ENCODE results near the gene LACTBL1. TPM values are rescaled to one million over a fixed set of nuclear protein-coding genes. Genes with fewer than 3 reads are reported as not detected.

The LACTBL1 gene
- total and polyA plus RNA-seq, 2 of the 8 experiments (the other 6 are each of a cell fraction or from before 2014, with no cell fraction given) = not detected

DNA sequence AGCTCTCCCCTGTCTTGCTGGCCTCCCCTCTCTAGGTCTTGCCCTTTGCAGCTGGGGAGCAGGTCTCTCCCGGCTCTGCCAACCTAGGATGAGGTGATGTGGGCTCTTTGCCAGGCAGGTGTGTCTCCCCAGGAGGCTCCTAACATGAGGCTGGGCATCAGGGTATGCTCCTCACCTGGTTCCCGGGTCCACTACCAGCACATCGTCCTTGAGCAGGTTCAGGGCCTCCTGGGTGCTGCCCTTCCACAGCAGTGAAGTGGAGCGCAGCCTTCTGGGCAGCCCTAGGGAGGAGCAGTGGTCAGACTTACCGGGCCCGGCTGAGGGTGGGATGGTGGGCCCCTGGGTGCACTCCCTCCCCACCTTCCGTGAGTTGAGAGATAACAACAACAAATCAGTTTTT is 17.5 kb downstream of the LACTBL1 start:
- FAIRE-seq = no peak

More for the DNA sequence above, 17.5 kb downstream of the LACTBL1 start:
- TF ChIP-seq POLR2AphosphoS5 (IDR thresholded peaks at IDR 0.05; ENCODE audit: low read depth, low read length) (no peak), MAFK (IDR thresholded peaks at IDR 0.05; ENCODE audit: low read depth, low read length) (no peak), SP2 (IDR thresholded peaks at IDR 0.05; ENCODE audit: low read length) (no peak), BRCA1 (IDR thresholded peaks at IDR 0.05; ENCODE audit: low read depth, low read length) (no peak), SIN3A (conservative IDR thresholded peaks at IDR 0.05 in 1 of 2, IDR thresholded peaks at IDR 0.05 in 1 of 2; ENCODE audit: low read depth in 1 of 2, low read length in 2 of 2) (no peak), TBP (IDR thresholded peaks at IDR 0.05; ENCODE audit: low read depth, low read length) (no peak), SRF (IDR thresholded peaks at IDR 0.05; ENCODE audit: low read depth, low read length) (no peak), RNF2 (IDR thresholded peaks at IDR 0.05; ENCODE audit: borderline replicate concordance, low read depth, low read length, missing control alignments, poor library complexity, severe bottlenecking) (no peak), JUND (IDR thresholded peaks at IDR 0.05; ENCODE audit: low read length) (no peak), CBX5 (IDR thresholded peaks at IDR 0.05; ENCODE audit: low read depth, low read length) (no peak), RFX5 (IDR thresholded peaks at IDR 0.05; ENCODE audit: borderline replicate concordance, low read depth, low read length) (no peak), BACH1 (IDR thresholded peaks at IDR 0.05; ENCODE audit: low read length) (no peak)
- TF ChIP-seq, protein P1, sequence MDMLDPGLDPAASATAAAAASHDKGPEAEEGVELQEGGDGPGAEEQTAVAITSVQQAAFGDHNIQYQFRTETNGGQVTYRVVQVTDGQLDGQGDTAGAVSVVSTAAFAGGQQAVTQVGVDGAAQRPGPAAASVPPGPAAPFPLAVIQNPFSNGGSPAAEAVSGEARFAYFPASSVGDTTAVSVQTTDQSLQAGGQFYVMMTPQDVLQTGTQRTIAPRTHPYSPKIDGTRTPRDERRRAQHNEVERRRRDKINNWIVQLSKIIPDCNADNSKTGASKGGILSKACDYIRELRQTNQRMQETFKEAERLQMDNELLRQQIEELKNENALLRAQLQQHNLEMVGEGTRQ (IDR thresholded peaks at IDR 0.05; ENCODE audit: low read length) = no peak
- TF ChIP-seq, protein P2, sequence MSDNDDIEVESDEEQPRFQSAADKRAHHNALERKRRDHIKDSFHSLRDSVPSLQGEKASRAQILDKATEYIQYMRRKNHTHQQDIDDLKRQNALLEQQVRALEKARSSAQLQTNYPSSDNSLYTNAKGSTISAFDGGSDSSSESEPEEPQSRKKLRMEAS (IDR thresholded peaks at IDR 0.05) = no peak
- H3K56ac ChIP-seq (replicated peaks; ENCODE audit: insufficient read length, low read depth, low read length) = no peak overlapping the region
- WGBS, 2 experiments (ENCODE audit: extremely low coverage in 1 of 2, insufficient coverage in 1 of 2, insufficient read length in 1 of 2, insufficient replicate concordance in 2 of 2, low coverage in 1 of 2, low lambda C conversion rate in 2 of 2, missing lambda C conversion rate in 1 of 2) = 92% methylated on average over 7 of the region's 7 CpGs; no CpG with 5 or more reads in 1 of the 2 experiments
- no peaks in the 10 kb centered on the region for H3K4me1 ChIP-seq (replicated peaks in 1 of 4; ENCODE audit: control insufficient read depth in 3 of 4, insufficient read depth in 4 of 4, low read length in 3 of 4)
- no peak overlapping the region for H2BK120ac ChIP-seq (replicated peaks; ENCODE audit: low read depth, low read length)
- H2BK12ac ChIP-seq (ENCODE audit: low read depth, low read length) = no peak overlapping the region
- ChIA-PET POLR2A (ENCODE audit: partially characterized antibody) (no interaction called here), CTCF (ENCODE audit: partially characterized antibody) (interaction anchor here (1.3 to 4.1 kb wide), 2 partner anchors 10 to 290 kb away, joined by 3 to 21 read pairs; no protein-coding TSS in a partner anchor)
- no peak overlapping the region for H2BK5ac ChIP-seq (ENCODE audit: low read depth, low read length)
- no peak overlapping the region for H2BK20ac ChIP-seq (ENCODE audit: low read length)
- H2AK5ac ChIP-seq (ENCODE audit: low read depth, low read length) = no peak overlapping the region
- H2BK15ac ChIP-seq (ENCODE audit: low read length) = no peak overlapping the region
- H3K27me3 ChIP-seq (replicated peaks in 1 of 4; ENCODE audit: control insufficient read depth in 3 of 4, extremely low read depth in 1 of 4, insufficient read depth in 3 of 4, low read length in 3 of 4) = peaks cover 0 to 15% (median 6%) of the 10 kb centered on the region in 4 experiments; a peak in 4 of 7 replicates
- no peak overlapping the region for H4K5ac ChIP-seq (ENCODE audit: insufficient read length, low read depth, low read length)
- no peak overlapping the region for H3K27ac ChIP-seq (ENCODE audit: low read depth, low read length)
- H2AFZ ChIP-seq (ENCODE audit: low read length) = no peak overlapping the region
- H3K9ac ChIP-seq (replicated peaks in 1 of 4; ENCODE audit: extremely low read depth in 1 of 4, low read depth in 3 of 4, low read length in 3 of 4) = no peak overlapping the region
- H3K36me3 ChIP-seq (ENCODE audit: control insufficient read depth in 2 of 4, insufficient read depth in 4 of 4, low read length in 3 of 4) = no peaks in the 10 kb centered on the region
- no peaks in the 10 kb centered on the region for H3K79me1 ChIP-seq (ENCODE audit: low read depth, low read length)
- no peak for DNase-seq (ENCODE audit: low read depth in 1 of 2, low spot score in 2 of 2)
- H4K8ac ChIP-seq (ENCODE audit: extremely low read depth, insufficient read depth, low read length) = no peak overlapping the region
- no peak overlapping the region for H3K18ac ChIP-seq (ENCODE audit: extremely low read depth, low read length)
- H3K9me3 ChIP-seq (ENCODE audit: insufficient read depth in 2 of 2, low read depth in 1 of 2, low read length in 1 of 2) = no peaks in the 10 kb centered on the region
- H3K79me2 ChIP-seq (ENCODE audit: control insufficient read depth in 1 of 2, insufficient read depth in 2 of 2, low read length in 2 of 2) = no peaks in the 10 kb centered on the region
- H3K4ac ChIP-seq (replicated peaks; ENCODE audit: insufficient read length, low read depth, low read length) = no peak overlapping the region
- no peak overlapping the region for H3K23ac ChIP-seq (ENCODE audit: insufficient read length)
- H4K20me1 ChIP-seq (replicated peaks in 1 of 2; ENCODE audit: control insufficient read depth in 1 of 2, insufficient read depth in 2 of 2, low read length in 2 of 2) = no peaks in the 10 kb centered on the region
- no peak overlapping the region for H3K4me2 ChIP-seq (ENCODE audit: insufficient read depth in 1 of 2, low read depth in 2 of 2, low read length in 2 of 2)
- H3K4me3 ChIP-seq (ENCODE audit: extremely low read depth in 1 of 4, insufficient read depth in 2 of 4, low read depth in 3 of 4, low read length in 4 of 4) = no peak overlapping the region
- no peak overlapping the region for H3K14ac ChIP-seq (ENCODE audit: insufficient read length)
- H3K23me2 ChIP-seq (ENCODE audit: low read depth, low read length) = peaks cover 2% of the 10 kb centered on the region; the same call in 1 of the 2 replicates
- no peak overlapping the region for H4K91ac ChIP-seq (replicated peaks; ENCODE audit: insufficient read length, low read length)

Measured in H1 (cell line).